GM18505 (cell line): ENCODE measurements around the gene KCNQ1OT1.

Source experiments
- ATAC-seq: cut with Tn5 transposase; IDR thresholded peaks from one replicate; pipeline ENCODE4 v1.9.1; 2021; ENCODE audit not compliant: unreplicated experiment
- POLR2A ChIP-seq: IDR thresholded peaks from 4 replicates; pipeline ENCODE4 v1.6.1; 2011; ENCODE audit warnings: borderline replicate concordance; ENCODE audit not compliant: insufficient read depth, insufficient read length; ENCODE audit errors: extremely low read depth

The KCNQ1OT1 gene

GRCh38 chr11:2740275-2740940 lies 40.6 kb upstream of the KCNQ1OT1 start:
- no peak for ATAC-seq
- TF ChIP-seq POLR2A, result no peak

GRCh38 chr11:2739531-2740274 lies 39.9 kb upstream of the KCNQ1OT1 start:
- ATAC-seq, result no peak
- TF ChIP-seq POLR2A, result no peak

GRCh38 chr11:2738551-2739431 lies 39.0 kb upstream of the KCNQ1OT1 start:
- ATAC-seq, result no peak
- no peak for TF ChIP-seq POLR2A

DNA sequence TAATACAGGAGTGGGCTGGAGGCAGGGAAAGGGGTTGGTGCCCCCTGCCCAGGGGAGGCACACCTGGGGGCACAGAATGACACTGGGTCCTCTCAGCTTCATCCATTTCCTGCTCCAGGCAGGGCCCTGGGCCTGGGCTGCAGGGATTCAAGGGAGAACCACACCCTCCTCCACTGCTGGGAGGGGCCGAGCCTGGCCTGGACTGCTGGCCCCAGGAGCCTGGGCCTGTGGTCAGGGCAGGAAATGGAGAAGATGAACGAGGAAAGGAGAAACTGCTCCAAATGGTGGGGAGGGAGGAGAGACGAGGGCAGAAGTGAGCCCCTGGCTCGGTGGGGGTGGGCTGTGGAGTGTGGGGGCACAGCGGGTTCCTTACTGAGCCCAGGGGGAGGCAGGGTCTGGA lies 38.1 kb upstream of the KCNQ1OT1 start:
- no peak for ATAC-seq
- no peak for TF ChIP-seq POLR2A

DNA sequence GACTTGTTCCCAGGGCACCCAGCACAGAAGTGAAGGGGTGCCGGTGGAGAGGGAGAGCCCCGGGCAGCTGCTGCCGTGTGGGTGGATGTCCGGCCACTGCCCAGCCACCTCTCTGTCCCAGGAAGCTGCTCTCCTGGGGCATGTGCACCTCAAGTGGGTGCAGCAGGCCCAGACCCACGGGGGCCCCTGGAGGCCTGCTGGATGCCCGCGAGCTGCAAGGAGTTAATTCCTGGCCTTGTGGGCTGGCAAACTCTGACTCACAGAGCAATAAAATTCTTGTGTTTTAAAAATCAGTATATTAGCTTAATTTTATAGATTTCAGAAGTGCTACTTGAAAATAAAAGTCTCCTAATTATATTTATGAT lies 37.4 kb upstream of the KCNQ1OT1 start:
- no peak for TF ChIP-seq POLR2A
- ATAC-seq, result no peak

DNA sequence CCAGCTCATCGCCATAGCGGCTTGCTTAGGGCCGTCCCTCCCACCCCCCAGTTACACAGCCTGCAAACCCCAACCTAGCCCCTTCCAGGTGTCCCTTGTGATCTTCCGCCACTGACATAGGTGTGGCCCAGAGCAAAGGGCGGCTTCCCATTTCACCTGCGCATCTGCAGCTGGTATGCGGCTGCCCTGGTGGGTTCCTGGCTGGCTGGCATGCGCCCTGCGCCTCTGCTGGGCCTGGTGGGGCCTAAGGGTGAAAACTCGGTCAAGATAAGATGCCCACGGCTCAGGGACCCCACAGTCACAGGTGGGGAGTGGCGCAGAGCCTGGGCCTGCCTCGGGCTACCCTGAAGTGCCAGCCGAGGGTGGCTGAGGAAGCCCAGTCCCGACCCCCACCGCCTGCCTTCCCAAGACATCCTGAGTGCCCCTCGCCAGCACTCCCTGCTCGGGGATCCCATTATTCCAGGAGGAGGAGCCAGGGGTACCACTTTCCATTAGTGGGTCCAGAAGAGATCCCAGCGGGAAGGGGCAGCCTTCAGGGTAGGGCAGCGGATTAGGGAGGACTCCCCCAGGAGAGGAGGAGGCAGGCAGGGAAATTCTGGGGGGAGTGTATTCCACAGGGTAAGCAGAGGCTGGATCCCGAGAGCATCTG lies 36.9 kb upstream of the KCNQ1OT1 start:
- no peak for ATAC-seq
- no peak for TF ChIP-seq POLR2A

DNA sequence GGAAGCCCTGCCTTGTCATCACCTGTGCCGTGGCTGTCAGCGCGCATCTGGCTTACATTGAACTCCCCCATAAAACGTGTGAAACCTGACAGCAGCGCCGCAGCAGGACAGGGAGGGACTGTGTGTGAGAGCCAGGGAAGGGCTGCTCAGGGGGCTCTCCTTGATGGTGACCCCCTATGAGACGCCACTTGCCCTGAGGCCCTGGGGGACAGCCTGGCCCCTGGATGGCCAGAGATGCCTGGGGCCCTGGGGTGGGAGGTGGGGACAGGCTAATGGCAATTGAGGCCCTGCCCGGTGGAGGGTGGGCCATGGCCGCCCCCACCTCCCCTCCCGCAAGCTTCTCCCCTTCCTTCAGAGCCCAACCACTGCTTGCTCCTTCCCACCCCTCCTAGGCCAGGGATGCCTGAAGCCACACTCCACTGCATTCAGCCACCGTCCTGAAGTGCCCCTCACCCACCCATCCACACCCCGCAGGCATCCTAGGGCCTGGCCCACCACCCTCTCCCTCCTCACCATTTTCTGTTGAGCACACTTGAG lies 35.3 kb upstream of the KCNQ1OT1 start:
- no peak for ATAC-seq
- no peak for TF ChIP-seq POLR2A

DNA sequence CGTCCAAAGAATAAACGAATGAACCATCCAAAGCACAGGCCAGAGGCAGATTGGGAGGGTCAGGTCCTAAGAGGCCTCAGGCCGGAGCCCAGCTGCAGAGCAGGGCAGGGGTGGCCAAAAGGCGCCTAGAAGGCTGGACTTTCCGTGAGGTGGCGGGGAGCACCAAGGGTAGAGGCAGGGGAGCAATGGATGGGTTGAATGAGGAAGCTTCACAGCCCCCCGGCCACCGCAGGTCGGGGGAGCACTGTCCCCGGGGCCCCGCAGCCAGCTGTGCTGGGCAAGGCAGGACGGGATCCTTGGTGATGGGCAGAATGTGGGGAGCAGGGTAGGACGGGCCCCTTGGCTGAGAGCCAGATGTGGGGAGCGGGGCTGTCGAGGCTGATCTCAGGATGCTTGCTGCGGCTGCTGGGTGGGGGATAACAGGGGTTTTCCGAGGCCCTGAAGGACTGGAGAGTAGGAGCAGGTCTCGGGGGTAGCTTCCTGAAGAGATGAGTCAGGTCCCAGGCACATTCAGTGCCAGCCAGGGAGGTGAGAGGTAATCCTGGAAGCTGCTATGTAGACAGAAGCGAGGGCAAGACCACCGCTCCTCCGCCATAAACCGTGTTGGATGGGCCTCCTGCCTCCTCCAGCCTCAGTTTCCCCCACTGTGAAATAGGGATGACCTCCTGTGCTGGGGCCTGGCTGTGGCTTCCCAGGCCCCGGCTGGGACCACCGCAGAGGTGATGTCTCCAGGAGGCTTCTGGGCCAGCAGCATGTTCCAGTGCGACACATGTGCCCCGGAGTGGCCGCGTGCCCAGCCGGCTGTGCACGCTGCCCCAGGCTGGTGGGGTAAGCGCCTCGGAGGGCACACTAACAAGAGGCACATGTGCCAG lies 34.6 kb upstream of the KCNQ1OT1 start:
- ATAC-seq, result no peak

GRCh38 chr11:2732940-2733628 lies 33.3 kb upstream of the KCNQ1OT1 start:
- TF ChIP-seq POLR2A, result no peak
- no peak for ATAC-seq

More for the DNA sequence above, 34.6 kb upstream of the KCNQ1OT1 start:
- no peak for TF ChIP-seq POLR2A

DNA sequence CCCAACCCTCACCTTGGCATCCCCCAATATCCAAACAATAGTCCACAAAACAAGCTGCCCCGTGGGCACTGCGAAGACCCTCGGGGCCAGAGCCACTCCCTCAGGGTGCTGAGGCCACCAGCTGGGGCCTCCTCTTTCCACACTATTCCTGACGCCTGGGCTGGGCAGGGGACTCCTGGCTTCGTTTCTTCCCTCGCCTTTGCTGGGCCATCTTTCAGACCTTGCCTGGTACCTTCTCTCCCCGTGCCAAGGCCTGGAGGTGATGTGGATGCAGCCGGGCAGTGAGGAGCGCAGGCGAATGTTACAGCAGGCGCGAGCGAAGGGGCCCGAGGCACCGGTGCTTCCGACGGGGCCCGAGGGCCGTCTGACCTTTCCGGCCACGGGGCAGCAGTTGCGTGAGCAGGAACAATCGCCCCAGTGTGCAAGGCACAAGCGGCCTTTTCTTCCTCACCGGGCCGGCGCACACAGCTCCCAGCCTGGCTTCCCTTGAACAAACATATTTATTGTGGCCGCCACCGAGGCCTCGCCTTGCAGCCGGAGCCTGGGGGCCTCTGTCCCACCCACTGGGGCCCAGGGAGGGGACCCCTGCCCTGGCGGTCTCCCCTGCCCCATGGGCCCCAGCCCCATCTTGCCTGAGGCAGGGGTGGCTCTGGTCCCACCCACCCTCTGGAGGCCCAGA lies 32.6 kb upstream of the KCNQ1OT1 start:
- TF ChIP-seq POLR2A, result no peak
- ATAC-seq, result no peak

DNA sequence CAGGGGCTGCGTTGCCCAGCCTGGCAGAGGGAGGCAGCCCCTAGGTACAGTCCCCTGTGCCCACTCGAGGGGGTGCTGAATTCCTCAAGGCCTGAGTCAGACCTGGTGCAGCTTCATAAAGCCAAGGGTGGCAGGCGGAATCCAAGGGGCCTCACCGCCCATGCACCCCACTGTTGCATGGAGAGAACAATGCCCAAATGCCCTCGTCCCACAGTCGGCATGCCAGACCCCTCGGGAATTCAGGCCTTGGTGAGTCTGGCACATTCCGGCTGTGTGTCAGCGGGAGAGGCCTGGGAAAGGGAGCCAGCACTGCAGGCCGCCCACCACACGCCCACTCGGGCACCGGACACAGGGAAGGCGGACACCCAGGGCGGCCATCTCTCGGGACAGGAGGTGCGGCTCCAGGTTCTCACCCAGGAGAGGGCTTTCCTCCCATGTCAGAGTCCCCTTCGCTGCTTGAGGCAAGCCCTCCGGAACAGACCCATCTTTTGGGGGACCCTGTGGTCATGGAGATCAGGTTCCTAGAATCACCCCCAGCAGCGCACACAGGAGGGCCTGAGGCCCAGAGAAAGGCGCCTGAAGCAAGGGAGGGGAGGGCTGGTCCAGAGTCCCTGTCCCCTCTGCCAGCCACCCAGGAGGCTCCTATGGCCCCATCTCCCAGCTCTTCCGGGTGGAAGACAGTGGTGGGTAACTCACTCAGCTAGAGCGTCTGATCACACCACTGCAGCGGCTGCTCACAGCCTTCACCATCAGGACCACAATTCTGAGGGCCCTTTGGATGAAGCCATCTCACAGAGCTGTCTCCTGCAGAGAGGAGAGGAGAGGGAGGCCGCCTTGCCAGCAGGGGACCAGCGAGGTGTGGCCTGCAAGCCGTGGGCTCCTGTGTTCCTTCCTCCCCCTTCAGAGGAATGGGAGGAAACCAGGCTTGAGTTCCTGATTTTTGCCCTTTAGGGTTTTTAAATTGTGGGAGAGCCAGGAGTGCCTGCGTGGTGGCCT lies 31.6 kb upstream of the KCNQ1OT1 start:
- no peak for ATAC-seq
- TF ChIP-seq POLR2A, result no peak
